DOHH2 (cell line): ENCODE data around the gene ZNF385D.

Source experiments
- EZH2phosphoT487 ChIP-seq: fragments of 200-600 bp; sonication (generic); IDR thresholded peaks from 2 replicates; pipeline ENCODE4 v1.6.1; 2017; ENCODE audit warnings: borderline replicate concordance, mild to moderate bottlenecking, antibody characterized with exemption, low read length, moderate library complexity, mixed read lengths
- TF ChIP-seq, protein P1 (sequence below): fragments of 200-600 bp; sonication (generic); IDR thresholded peaks from one replicate; pipeline ENCODE4 v1.5.1; 2014; ENCODE audit warnings: antibody characterized with exemption, mild to moderate bottlenecking, low read depth, low read length; ENCODE audit not compliant: poor library complexity, severe bottlenecking

GRCh38 chr3:21641959-21642358 lies 109.1 kb downstream of the ZNF385D start:
- TF ChIP-seq, protein P1, sequence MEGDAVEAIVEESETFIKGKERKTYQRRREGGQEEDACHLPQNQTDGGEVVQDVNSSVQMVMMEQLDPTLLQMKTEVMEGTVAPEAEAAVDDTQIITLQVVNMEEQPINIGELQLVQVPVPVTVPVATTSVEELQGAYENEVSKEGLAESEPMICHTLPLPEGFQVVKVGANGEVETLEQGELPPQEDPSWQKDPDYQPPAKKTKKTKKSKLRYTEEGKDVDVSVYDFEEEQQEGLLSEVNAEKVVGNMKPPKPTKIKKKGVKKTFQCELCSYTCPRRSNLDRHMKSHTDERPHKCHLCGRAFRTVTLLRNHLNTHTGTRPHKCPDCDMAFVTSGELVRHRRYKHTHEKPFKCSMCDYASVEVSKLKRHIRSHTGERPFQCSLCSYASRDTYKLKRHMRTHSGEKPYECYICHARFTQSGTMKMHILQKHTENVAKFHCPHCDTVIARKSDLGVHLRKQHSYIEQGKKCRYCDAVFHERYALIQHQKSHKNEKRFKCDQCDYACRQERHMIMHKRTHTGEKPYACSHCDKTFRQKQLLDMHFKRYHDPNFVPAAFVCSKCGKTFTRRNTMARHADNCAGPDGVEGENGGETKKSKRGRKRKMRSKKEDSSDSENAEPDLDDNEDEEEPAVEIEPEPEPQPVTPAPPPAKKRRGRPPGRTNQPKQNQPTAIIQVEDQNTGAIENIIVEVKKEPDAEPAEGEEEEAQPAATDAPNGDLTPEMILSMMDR, result no peak
- no peak for TF ChIP-seq EZH2phosphoT487
